NCI-H2107 (cell line): ENCODE results near the gene SNAI3.

ENCODE experiments used
- DNase-seq: peaks from one replicate; lab custom pipeline; 2025; lab: John Stamatoyannopoulos, UW

SNAI3 gene

GRCh38 chr16:88651276-88651988, 34.9 kb downstream of the SNAI3 start:
- DNase-seq, result no peak

- DNase-seq, result no peak
Measured at GRCh38 chr16:88650749-88651275, 35.5 kb downstream of the SNAI3 start, which contains the start of gene CYBA. TSS of gene CYBA (minus strand) at chr16:88651053. CDS start at chr16:88651013, 40 bp downstream.

DNA sequence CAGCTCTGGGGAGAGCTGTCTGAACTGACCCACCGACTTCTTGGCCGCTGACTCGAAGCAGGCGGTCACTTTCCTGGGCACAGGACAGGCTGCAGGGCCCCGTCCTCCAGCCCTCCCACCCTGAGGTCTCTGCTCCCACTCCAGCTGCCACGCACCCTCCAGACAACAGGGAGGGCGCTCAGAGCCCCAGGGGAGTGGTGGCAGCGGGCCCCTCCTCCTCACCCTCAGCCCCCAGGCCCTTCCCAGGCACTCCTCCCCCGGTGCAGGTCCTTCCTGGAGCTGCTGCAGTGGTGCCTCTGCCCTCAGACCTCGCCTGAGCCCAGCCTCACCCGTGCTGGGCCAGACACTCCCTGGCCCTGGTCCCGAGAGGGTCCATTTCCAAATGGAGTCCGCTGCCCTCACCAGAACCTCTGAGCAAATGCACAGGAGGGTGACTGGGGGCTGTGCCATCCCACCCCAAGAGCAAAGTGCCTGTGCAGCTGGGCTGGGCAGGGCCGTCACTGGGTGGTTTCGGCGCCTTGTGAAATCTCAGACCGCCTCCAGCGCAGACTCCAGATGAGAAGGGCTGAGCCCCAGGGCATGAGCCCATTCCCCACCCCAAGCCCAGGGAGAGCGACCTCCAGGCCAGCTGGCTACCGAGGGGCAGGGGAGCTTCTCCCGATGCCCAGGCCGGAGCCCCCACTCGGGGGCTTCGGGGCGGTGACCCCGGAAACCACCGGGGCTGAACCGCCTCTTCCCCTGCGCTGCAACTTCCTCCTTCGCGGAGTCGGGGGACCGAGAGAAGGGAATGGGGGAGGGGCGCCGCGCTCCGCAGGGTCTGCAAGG, 36.2 kb downstream of the SNAI3 start:
- DNase-seq, result no peak

DNA sequence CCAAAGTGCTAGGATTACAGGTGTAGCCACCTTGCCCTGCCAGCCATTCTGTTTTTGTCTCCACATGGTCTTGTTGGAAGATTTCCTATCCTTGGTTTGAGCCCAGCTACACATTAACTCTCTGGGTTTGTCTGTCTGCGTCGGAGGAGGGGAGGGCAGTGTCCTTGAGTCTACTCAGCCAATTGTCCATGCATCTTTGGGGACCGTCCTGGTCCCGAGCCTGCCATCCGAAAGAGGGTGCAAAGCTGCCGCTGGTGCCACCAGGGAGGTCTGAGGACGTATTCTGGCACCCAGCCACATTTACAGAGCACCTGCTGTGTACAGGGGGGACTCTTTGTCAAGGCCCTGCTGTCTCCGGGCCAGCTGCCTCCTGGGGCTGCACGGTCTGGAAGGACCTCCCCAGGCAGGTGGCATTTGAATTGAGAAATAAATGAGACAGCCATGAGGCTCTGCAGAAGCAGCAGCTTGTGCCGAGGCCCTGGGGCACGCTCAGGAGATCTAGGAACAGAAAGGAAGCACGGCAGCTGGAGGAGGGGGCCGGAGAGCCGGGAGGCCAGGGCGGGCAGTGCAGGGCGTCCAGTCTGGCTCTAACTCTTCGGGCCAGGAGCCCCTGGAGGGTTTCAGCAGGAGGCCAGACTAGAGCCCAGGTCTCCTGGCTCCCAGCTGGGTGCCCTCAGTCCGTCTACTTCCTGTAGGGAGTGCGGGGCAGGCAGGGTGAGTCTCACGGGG, 36.9 kb downstream of the SNAI3 start:
- peak; percentile 40 for DNase-seq

DNA sequence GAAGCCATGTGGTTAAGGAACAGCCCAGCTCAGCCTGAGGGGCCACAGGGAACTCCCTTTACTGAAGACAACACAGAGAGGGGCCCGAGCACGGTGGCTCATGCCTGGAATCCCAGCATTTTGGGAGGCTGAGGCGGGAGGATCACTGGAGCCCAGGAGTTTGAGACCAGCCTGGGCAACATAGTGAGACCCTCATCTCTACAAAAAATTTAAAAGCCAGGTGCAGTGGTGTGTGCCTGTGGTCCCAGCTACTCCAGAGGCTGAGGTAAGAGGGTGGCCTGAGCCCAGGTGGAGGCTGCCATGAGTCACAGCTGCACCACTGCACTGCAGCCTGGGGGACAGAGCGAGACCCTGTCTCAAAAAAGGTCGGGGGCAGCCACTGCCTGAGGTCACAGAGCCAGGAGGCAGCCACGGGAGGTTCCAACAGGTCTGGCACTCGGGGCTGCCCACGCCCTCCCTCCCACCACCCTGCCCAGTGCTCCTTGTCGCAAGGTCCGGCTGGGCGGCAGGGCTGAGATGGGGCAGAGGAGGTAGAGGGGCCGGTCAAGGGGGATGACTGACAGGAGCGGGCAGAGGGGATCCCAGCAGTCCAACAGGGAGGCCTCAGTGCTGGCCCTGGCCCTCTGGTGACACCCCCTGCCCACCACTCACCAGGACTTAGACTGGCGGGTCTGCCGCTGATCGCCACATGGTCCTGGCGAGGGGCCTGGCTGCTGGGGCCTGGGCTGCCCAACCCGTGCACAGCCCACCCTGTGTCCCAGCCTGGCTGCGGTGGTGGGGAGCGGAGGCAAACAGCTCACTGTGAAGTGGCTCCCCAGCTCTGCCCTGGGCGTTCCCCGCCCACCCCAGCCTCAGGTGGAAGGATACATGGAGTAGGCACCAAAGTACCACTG, 38.9 kb downstream of the SNAI3 start:
- no peak for DNase-seq

DNA sequence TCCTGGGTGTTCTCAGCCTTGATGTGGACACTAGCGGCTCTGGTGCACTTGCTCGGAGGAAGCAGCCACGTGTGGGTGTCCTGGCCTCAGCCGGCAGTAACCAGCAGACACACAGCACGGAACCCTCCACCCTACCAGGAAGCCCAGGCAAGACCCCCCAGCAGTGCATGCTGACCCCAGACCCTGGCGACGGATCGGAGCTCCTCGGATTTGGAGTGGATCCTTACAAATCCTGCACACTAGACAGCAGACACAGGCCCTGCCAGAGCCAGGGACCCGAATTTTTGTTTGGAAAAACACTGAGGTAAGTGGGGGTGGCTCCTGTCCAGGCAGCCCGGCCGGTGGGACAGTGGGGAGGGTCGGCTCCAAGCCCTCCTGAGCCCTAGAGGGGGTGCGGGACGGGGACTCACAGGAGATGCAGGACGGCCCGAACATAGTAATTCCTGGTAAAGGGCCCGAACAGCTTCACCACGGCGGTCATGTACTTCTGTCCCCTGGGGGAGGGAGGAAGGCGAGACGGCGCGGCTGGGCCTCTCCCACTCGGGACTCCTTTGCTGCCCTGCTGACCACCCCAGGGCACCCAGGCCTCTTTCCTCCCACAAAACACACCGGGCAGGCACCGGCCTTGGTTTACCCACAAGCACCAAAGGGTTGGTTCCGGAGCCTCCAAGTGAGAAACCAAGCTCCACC, 39.8 kb downstream of the SNAI3 start:
- DNase-seq, result no peak

DNA sequence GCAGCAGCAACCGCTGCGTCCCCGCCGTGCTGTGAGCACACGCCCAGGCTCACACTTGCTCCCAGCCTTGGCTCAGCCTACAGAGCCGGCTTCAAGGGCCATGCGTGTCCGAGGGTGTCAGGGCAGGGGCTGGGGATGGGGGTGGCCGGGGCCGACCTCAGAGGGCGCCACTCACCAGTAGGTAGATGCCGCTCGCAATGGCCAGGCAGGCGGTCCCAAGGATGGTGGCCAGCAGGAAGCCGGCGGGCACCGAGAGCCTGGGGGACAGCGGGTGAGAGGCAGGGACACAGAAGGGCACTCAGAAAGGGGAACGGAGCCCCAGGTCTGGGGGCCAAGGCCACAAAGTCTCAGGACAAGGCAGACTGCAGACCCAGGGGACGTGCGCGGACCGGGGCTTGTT, 40.4 kb downstream of the SNAI3 start:
- no peak for DNase-seq

GRCh38 chr16:88645455-88645854, 40.9 kb downstream of the SNAI3 start:
- no peak for DNase-seq

DNA sequence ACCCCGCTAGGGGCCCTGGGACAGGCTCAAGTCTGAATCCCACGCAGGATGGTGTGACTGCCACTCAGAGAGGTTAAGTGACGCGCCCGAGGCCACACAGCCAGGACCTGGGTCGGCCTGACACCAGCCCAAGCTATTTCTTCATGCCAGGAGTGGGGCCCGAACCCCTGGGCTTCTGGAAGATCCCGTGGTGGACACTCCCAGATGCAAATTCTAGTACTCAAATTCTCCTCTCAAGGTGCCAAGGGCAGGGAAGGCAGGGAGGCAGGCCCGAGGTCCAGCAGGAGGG, 42.7 kb downstream of the SNAI3 start:
- DNase-seq, result no peak

- DNase-seq, result no peak
Measured at GRCh38 chr16:88642881-88643643, 43.2 kb downstream of the SNAI3 start.

DNA sequence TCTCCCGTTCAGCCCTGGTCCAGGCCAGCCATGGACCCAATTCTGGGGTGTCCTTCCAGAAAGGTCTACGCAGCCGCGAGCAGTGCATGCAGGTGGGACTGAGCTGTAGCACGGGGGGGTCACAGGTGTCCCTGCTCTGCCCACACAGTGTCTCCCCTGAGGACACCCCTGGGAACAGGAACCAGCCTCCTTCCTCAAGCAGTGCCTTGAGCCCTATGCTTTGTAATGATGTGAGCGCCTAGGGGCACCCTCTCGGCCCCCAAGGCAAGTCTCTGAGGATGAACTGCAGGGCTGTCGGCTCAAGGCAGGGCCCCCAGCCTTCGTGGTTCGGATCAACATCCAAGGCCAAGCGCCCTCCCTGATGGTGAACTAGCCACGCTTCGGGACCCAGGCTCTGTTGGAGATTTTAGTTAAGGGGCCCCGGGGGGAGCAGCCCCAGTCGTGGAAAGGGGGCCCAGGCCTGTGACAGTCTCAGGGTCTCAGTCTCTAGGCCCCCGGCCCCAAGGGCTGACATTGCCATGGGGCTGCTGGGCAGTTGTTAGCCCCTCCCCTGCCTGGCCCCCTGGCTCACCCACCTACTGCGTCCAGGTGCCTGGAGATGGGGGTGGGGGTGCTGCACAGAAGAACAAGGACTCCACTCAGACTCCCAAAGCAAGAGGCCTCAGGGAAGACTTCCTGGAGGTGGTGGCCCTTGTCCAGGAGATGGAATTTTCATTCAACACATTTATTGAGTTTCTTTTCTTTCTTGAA, 45.6 kb downstream of the SNAI3 start:
- no peak for DNase-seq

- no peak for DNase-seq
Measured at GRCh38 chr16:88640039-88640495, 46.2 kb downstream of the SNAI3 start.

DNA sequence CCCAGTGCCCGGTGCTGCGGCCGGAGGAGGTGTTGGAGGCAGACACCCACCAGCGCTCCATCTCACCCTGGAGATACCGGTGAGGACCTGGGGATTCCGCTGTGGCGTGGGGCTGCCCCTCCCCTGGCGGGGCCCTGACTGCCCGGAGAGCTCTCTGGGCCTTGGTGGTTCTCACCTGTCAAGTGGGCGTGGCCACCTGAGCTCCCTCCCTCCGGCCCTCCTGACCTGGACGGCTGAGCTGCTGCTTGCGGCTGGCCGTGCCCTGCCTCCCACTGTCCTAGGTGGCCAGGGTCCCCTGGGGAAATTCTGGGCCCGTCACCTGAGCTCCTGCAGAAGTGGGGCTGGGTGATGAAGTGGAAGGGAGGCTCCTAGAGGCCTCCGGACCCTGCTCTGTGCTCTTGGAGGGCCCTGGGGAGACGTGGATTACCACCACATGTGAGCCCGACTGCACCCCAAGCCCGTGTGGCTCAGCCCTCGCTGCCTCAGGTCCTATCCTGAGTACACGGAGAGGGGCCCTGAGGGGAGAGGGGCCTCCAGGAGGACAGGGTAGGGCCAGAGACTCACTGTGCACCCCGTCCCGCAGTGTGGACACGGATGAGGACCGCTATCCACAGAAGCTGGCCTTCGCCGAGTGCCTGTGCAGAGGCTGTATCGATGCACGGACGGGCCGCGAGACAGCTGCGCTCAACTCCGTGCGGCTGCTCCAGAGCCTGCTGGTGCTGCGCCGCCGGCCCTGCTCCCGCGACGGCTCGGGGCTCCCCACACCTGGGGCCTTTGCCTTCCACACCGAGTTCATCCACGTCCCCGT, 46.9 kb downstream of the SNAI3 start:
- DNase-seq, result no peak

GRCh38 chr16:88638323-88639230, 47.7 kb downstream of the SNAI3 start, which contains the start of gene IL17C:
TSS of gene IL17C (plus strand) at chr16:88638572. CDS start at chr16:88638642, 70 bp downstream.
- peak; percentile 68 for DNase-seq

DNA sequence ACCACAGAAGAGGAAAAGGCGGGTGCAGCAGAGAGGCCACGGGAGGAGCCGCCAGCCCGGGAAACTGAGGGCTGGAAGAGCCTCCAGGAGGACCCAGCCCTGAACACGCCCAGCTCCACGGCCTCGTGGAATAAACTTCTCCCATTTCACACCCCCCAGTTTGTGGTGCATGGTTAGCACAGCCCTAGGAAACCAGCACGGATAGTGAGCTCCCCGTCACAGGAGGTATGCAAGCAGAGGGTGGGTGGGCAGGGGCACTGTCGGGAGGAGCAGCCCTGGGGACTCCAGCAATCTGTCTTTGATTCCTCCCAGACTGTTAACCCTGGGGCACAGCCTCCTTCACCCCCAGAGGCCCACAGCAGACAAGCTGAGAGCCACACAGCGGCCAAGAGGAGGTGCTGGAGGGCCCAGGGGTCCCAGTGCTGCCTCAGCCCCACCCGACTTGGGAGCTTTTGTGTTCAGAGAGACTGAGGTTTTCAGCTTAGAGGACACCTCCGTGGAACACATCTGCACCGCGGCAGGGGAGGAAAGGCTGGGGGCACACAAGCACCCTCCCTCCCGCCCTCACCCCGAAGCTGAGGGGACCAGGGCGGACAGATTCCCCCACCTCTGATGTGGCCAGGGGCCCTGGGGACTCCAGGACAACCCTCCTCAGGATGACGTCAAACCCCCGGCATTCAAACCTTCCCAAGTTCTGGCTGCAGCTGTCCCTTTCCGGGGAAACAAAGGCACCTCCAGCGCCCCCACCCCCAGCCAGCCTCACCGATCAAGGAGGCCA, 49.6 kb downstream of the SNAI3 start:
- no peak for DNase-seq

DNA sequence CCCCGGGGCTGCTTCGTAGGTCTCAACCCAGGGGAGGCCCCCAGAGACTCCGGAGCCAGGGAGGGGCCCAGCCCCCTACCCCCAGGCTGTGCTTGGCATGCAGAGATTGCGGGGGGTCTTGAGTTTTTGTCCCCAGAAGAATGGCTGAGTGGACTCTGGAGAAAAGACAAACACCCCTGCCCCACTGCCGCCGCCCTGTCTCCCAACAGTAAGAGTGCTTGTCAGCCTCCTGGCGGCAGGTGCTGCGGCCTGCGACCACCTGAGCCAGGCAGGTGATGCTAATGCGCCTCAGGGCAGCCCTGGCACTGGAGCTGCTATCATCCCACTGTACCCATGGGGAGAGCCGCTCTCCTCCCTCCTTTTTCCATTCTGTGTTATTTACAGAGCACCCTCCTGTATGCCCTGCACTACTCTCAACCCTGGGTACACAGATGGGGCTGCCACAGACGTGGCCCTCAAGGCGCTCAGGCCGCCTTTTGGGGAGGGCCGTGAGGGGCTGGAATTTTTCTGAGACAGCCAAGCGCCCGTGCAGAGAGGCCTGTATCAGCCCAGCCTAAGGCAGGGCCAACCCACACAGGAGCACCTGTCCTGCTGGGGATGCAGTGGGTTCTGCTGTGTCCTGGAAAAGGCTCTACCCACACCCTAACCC, 50.5 kb downstream of the SNAI3 start:
- DNase-seq, result no peak
